ENCODE data around the gene RRAD. TPM values are rescaled to one million over a fixed set of nuclear protein-coding genes. Genes with fewer than 3 reads are reported as not detected.
A peak's percentile ranks its signal among the peaks of the same experiment; 100 is the strongest.
"Not testable (repeated sequence)": the region's sequence is repeated elsewhere in the genome, so short reads cannot be mapped to it uniquely, and the experiment has no call there.

RRAD gene, protein sequence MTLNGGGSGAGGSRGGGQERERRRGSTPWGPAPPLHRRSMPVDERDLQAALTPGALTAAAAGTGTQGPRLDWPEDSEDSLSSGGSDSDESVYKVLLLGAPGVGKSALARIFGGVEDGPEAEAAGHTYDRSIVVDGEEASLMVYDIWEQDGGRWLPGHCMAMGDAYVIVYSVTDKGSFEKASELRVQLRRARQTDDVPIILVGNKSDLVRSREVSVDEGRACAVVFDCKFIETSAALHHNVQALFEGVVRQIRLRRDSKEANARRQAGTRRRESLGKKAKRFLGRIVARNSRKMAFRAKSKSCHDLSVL
- total RNA-seq, result 0.59 and 0.60 TPM in 2 replicates

DNA sequence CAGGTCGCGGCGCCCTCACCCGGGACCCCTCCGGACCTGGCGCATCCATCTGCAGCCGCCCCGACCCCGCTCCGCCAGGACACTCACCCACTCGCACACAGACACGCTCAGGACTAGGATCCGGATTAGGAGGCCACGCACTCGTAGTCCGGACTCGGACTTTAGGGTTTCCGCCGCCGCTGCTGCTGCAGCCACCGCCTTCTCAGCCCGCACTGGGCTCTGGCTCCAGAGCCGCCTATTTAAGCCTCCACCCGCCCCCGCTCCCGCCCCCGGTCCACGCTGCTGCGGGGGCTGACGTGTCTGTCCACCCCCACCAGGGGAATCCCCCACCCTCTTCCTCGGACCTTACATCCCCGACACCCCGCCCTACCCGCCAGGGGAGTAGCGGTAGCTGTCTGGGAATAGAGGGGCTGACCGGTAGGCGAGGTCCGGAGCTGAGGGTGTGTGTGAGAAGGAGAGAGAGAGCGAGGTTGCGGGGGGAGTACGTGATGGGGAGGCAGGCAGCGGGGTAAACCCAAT lies at the start of gene RRAD:
RRAD (minus strand) TSS at position 214 of the 519 bp plus-strand sequence. CDS start 356 bp downstream, outside the sequence.
- DNase-seq (ENCODE audit: low read depth, low spot score), result no peak

DNA sequence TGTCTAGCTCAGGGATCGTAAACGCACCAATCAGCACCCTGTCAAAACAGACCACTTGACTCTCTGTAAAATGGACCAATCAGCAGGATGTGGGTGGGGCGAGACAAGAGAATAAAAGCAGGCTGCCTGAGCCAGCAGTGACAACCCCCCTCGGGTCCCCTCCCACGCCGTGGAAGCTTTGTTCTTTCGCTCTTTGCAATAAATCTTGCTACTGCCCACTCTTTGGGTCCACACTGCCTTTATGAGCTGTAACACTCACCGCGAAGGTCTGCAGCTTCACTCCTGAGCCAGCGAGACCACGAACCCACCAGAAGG lies 49.6 kb upstream of the RRAD start:
- DNase-seq (ENCODE audit: low read depth, low spot score), result not testable (repeated sequence)

DNA sequence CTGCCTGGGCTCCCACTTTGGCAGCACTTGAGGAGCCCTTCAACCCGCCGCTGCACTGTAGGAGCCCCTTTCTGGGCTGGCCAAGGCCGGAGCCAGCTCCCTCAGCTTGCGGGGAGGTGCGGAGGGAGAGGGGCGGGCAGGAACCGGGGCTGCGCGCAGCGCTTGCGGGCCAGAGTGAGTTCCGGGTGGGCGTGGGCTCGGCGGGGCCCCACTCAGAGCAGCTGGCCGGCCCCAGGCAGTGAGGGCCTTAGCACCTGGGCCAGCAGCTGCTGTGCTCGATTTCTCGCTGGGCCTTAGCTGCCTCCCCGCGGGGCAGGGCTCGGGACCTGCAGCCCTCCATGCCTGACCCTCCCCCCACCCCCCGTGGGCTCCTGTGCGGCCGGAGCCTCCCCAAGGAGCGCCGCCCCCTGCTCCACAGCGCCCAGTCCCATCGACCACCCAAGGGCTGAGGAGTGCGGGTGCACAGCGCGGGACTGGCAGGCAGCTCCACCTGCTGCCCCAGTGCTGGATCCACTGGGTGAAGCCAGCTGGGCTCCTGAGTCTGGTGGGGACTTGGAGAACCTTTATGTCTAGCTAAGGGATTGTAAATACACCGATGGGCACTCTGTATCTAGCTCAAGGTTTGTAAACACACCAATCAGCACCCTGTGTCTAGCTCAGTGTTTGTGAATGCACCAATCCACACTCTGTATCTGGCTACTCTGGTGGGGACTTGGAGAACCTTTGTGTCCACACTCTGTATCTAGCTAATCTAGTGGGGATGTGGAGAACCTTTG lies 49.0 kb upstream of the RRAD start:
- not testable (repeated sequence) for DNase-seq (ENCODE audit: low read depth, low spot score)

DNA sequence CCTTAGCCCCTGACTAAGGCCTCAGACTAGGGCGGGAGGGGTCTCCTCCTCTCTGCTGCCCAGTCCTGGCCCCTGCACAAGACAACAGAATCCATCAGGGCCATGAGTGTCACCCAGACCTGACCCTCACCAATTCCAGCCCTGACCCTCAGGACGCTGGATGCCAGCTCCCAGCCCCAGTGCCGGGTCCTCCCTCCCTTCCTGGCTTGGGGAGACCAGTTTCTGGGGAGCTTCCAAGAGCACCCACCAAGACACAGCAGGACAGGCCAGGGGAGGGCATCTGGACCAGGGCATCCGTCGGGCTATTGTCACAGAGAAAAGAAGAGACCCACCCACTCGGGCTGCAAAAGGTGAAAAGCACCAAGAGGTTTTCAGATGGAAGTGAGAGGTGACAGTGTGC lies 48.4 kb upstream of the RRAD start:
- no peak for DNase-seq (ENCODE audit: low read depth, low spot score)

DNA sequence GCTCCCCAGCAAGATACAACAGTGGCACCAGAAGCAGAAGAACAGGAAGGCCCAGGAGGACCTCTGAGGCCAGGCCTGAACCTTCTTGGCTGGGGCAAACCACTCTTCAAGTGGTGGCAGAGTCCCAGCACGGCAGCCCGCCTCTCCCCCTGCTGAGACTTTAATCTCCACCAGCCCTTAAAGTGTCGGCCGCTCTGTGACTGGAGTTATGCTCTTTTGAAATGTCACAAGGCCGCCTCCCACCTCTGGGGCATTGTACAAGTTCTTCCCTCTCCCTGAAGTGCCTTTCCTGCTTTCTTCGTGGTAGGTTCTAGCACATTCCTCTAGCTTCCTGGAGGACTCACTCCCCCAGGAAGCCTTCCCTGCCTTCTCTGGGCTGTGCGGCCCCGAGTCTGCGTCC lies 47.6 kb upstream of the RRAD start:
- no peak for DNase-seq (ENCODE audit: low read depth, low spot score)

DNA sequence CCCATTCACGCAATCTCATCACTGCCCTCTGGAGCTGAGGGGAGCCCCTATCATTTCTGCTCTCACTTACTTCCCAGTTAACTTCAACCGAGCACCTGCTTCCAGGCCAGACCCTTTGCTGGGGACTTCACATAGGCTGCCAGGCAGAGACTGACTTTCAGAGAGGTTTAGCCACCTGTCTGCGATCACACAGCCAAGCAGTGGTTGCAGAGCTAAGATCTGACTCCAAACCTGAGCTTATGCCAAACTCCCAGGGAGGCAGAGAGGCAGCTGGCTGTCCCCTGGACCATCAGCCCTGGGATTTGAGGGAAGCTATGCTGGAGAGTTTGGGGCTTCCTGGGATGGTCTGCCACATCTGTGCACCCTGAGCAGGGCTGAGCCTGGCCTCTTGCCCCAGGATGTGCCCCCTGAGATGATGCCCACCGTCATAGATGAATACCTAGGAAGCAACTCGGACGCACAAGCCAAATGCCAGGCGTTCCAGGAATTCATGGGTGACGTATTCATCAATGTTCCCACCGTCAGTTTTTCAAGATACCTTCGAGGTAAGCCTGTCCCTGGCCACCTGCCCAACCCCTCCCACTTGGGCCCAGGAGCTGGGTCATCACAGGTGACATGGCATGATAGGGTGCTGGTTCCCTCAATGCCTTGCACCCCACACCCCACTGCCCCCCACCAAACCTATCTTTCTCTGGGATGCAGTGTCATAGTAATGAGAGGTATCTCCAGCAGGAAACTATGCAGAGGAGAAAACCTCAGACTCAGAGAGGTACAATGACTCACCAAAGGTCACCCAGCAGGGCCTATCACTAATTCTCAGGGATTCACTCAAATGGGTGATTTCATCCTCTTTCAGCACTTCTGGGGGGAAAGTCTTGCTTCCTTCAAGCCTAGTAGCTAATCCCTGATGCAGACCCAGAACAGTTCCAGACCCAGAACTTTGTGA lies 45.7 kb upstream of the RRAD start:
- no peak for DNase-seq (ENCODE audit: low read depth, low spot score)

DNA sequence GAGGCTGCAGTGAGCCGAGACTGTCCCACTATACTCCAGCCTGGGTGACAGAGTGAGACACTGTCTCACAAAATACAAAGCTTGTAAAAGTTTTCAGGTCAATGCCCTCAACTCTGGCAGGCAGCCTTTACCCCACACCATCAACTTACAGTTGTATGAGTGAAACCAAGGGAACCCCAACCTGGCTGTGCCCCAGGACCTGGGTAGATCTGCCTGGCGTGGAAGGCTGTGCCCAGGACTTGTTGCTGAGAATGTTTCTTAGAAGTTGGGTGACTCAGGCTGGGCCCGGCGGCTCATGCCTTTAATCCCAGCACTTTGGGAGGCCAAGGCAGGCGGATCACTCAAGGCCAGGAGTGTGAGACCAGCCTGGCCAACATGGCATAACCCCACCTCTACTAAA lies 43.5 kb upstream of the RRAD start:
- no peak for DNase-seq (ENCODE audit: low read depth, low spot score)

DNA sequence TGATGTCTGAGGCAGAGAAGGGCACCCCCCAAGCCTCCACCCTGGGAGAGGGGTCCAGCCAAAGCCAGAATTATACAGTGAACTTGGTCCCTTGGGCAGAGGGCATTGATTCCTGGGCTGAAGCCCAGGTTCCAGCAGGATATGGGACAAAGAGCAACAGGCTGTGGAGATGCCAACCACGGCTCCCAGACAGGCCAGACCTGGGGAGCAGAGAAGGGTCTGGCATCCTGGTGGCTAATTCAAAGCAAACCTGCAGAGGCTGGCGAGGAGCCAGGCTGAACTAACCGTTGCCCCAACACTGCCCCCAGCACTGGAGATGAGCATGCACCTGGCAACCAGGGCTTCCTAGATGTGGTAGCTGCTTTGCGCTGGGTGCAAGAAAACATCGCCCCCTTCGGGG lies 38.7 kb upstream of the RRAD start:
- no peak for DNase-seq (ENCODE audit: low read depth, low spot score)

DNA sequence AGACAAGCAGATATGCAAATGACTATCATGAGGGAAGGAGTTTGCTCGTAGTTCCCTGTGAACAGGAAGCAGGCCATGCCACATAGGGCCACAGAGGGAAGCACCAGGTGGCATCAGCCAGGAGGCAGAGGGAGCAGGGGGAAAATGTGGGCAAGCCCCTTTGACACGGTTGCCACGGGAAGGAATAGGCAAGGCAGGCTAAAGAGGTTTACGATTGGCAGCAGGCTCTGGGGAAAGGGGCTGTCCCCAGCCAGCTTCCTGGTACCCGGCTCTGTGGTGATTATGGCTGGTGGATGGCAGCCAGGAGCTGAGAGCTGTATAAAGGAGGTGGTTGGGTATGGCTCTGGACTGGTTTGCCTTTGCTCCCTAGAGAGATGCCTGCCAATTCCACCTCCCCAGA lies 36.6 kb upstream of the RRAD start:
- no peak for DNase-seq (ENCODE audit: low read depth, low spot score)

DNA sequence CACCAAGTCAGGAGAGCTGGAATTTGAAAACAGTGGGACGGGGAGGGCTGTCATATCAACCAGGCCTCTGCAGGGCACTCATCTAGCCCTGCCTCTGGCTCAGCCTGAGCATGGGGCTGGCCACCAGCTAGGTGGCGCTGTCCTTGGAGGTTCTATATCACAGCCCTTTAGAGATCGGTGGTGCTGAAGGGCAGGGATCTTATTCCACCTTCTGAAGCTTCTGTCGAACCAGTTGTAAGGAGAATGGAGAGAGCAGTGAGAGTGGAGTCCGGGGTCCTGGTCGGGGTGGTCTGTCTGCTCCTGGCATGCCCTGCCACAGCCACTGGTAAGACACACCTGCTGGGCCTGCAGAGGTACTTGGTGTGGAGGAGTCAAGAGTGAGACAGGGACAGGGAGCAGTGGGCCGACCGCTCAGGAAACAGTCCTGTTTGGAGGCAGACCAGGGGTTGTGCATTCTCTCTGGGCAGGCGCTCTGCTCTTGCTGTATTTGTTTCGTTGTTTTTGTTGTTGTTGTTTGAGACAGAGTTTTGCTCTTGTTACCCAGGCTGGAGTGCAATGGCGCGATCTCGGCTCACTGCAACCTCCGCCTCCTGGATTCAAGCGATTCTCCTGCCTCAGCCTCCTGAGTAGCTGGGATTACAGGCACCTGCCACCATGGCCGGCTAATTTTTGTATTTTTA lies 35.9 kb upstream of the RRAD start, which contains the start of gene CES3:
CES3 (plus strand) TSS at position 202 of the 680 bp plus-strand sequence; CDS start at position 244, 42 bp downstream.
- DNase-seq (ENCODE audit: low read depth, low spot score), result peak; percentile 10

DNA sequence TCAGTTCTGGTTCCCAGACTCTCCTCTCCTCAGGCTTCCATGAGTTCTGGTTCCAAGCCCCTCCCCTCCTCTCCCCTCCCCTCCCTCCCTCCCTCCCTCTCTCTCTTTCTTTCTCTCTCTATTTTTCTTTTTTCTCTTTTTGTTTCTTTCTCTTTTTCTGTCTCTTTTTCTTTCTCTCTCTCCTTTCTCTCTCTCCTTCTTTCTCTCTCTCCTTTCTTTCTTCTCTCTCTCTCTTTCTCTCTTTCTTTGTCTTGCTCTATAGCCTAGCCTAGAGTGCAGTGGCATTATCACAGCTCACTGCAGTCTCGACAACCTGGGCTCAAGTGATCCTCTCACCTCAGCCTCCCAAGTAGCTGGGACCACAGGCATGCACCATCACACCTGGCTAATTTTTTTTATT lies 34.9 kb upstream of the RRAD start:
- DNase-seq (ENCODE audit: low read depth, low spot score), result no peak

DNA sequence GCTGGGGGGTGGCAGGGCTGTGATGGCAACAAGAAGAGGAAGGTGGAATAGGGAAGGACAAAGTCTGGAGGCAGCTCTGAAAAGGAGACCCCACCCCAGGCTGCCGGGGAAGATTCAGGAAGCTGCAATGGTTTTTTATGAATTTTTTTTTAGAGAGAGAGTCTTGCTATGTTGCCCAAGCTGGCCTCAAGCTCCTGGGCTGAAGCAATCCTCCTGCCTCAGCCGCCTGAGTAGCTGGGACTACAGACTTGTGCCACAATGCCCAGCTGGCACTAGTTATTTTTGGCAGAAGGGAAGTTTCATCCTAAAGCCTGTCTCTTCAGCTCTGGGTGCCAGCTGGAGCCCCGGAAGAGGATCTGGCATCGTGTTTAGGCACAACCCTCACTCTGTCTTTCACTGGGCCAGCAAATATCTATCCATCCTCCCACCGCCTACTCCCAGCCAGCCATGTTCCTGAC lies 34.4 kb upstream of the RRAD start:
- no peak for DNase-seq (ENCODE audit: low read depth, low spot score)

DNA sequence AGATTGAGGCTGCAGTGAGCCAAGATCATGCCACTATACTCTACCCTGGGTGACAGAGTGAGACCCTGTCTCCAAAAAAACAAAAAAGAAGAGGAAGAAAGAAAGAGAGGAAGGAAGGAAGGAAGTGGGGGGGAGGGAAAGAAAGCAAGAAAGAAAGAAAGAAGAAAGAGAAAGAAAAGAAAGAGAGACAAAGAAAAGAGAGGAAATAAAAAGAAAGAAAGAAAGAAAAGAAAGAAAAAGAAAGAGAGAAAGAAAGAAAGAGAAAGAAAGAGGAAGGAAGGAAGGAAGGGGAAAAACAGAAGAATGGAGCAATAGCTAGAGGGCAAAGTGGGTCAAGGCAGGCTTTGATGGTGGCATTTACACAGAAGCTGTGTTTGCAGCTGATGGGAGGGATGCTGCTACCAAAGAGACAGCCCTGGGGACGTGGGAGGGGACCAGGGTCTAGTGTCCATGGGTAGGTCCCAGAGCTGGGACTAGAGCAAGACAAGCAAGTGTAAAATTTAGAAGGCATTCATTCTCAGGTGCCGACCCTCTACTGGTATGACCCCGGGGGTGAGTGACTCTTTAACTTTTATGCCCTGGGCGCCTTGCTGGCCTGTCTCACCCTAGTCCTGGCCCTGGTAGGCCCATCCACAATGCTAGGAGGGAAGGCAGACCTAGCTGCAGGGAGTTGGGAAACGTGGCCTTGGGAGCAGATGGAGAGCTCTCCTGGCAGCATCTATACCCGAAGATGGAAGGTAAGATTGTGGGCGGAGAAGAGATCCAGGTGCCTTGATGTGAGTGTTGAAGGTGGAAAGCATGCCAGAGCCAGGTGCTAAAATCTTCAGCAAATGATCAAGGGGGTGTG lies 33.7 kb upstream of the RRAD start:
- no peak for DNase-seq (ENCODE audit: low read depth, low spot score)

DNA sequence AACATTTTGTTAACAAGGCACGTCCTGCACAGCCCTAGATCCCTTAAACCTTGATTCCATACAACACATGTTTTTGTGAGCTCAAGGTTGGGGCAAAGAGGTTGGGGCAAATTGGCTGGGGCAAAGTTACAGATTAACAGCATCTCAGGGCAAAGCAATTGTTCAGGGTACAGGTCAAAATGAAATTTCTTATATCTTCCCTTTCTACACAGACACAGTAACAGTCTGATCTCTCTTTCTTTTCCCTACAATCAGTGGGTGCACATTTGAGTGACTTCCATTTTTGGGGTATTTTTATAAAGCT lies 30.8 kb upstream of the RRAD start:
- DNase-seq (ENCODE audit: low read depth, low spot score), result not testable (repeated sequence)

DNA sequence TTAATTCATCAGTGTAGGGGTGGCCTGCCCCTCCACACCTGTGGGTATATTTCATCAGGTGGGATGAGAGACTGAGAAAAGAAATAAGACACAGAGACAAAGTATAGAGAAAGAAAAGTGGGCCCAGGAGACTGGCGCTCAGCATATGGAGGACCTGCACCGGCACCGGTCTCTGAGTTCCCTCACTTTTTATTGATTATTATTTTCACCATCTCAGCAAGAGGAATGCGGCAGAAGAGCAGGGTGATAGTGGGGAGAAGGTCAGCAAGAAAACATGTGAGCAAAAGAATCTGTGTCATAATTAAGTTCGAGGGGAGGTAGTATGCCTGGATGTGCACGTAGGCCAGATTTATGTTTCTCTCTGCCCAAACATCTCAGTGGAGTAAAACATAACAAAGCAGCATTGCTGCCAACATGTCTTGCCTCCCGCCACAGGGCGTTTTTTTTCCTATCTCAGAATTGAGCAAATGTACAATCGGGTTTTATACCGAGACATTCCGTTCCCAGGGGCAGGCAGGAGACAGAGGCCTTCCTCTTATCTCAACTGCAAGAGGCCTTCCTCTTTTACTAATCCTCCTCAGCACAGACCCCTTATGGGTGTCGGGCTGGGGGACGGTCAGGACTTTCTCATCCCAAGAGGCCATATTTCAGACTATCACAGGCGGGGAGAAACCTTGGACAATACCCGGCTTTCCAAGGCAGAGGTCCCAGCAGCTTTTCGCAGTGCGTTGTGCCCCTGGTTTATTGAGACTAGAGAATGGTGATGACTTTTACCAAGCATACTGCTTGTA lies 30.2 kb upstream of the RRAD start:
- not testable (repeated sequence) for DNase-seq (ENCODE audit: low read depth, low spot score)

DNA sequence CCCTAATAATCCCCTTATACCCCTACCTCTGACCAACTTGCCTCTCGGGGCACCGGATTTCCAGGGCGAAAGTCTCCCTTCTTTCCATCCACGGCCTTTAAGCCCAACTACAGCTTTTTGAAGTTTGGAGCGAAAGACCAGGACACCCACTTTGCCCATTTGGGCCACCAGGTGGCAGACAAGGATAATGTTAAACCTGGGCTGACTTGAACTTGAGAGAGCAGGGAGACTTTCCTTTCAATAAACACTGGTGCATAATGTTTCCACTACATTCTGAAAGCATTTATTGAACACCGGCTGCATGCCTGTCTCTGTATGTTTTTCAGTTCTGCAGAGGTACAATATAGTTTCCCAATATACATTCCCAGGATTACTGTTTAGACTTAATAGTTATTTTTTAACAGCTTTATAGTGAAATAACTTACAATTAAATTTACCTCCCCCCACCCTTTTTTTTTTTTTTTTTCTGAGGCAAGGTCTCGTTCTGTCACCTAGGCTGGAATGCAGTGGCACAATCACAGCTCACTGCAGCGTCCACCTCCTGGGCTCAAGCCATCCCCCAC lies 28.8 kb upstream of the RRAD start:
- no peak for DNase-seq (ENCODE audit: low read depth, low spot score)

DNA sequence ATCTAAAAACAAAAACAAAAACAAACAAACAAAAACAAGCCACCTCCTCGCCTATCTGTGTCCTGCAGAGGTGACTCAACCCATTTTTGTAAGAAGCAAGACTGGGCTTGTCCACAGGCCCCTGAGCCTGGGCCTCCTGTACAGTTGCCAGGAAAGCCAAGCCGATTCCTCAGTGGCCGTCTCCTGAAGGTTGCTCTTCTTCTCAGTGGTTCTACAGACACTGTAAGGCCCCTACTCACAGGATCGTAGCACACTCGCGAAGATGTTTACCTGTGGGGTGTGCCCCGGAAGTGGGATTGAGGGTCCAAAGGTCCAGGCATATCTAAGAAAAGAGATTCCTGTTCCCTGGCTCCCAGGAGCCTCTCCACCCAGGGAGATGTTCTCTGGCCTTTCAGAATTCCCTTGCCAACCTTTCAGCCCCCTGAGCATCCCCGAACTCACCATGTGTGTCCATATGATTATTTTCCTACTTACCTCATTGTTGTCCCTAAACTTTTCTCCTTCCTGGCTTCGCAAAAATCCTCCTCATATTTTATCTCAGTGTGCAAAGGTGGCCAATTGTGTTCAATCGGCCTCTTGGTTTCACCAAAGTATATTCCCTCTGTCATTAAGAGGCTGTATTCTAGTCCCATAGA lies 28.2 kb upstream of the RRAD start:
- DNase-seq (ENCODE audit: low read depth, low spot score), result no peak

DNA sequence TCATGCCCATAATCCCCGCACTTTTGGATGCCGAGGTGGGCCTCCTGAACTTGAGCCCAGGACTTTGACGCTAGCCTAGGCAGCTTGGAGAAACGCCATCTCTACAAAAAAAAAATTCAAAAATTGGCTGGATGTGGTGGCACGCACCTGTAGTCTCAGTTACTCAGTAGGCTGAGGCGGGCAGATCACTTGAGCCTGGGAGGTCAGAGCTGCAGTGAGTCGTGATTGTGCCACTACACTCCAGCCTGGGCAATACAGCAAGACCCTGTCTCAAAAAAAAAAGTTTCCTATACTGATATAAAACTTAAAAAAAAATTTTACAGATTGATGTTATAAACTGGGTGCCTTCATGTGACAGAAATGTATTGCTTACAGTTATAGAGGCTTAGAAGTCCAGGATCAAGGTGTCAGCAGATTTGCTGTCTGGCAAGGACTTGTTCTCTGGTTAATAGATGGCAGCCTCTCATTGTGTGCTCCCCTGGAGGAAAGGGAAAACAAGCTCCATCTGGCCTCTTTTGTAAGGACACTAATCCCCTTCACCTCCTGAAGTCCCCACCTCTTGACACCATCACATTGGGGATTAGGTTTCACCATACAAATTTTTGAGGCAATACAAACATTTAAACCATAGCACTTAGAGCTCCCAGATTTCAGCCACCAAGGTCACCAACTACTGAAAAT lies 27.2 kb upstream of the RRAD start:
- DNase-seq (ENCODE audit: low read depth, low spot score), result no peak

All from pulmonary artery endothelial cell (primary cell).